ENCODE results near the gene ARSG. TPM values are rescaled to one million over a fixed set of nuclear protein-coding genes. Genes with fewer than 3 reads are reported as not detected.
"Not testable (repeated sequence)": the region's sequence is repeated elsewhere in the genome, so short reads cannot be mapped to it uniquely, and the experiment has no call there.

ARSG gene
- polyA plus RNA-seq, 1 of the 3 experiments (the other 2 are of a cell fraction), result 0.41 TPM

GRCh38 chr17:68375566-68375965, 84.3 kb downstream of the ARSG start:
- H3K4me1 ChIP-seq (ENCODE audit: control insufficient read depth in 1 of 2, insufficient read depth in 2 of 2, low read depth in 1 of 2, low read length in 1 of 2), result no peaks in the 10 kb centered on the region
- CTCF ChIA-PET, result interaction anchor here (3.2 kb wide), 1 partner anchor 23 kb away, joined by 11 read pairs; no protein-coding TSS in a partner anchor
- TF ChIP-seq EP300 (IDR thresholded peaks at IDR 0.05; ENCODE audit: borderline replicate concordance in 1 of 2, low read depth in 1 of 2, low read length in 1 of 2) (no peak), SMC3 (IDR thresholded peaks at IDR 0.05; ENCODE audit: low read depth, low read length) (no peak), USF1 (IDR thresholded peaks at IDR 0.05; ENCODE audit: borderline replicate concordance, low read depth) (no peak), PBX3 (IDR thresholded peaks at IDR 0.05) (no peak), FOSL2 (IDR thresholded peaks at IDR 0.05; ENCODE audit: borderline replicate concordance, low read depth) (no peak), NFIC (IDR thresholded peaks at IDR 0.05; ENCODE audit: borderline replicate concordance) (no peak), RXRA (IDR thresholded peaks at IDR 0.05; ENCODE audit: borderline replicate concordance, low read depth) (no peak), RFX5 (IDR thresholded peaks at IDR 0.05; ENCODE audit: low read length) (no peak), FOXJ3 (CRISPR knock-in tag; IDR thresholded peaks at IDR 0.05) (no peak), TAF1 (IDR thresholded peaks at IDR 0.05; ENCODE audit: borderline replicate concordance, low read depth, low read length) (no peak), CTCF (IDR thresholded peaks at IDR 0.05) (no peak), YY1 (IDR thresholded peaks at IDR 0.05; ENCODE audit: low read depth) (no peak), GABPA (IDR thresholded peaks at IDR 0.05; ENCODE audit: low read depth) (no peak), EZH2phosphoT487 (IDR thresholded peaks at IDR 0.05; ENCODE audit: borderline replicate concordance, low read depth) (no peak), MXI1 (IDR thresholded peaks at IDR 0.05; ENCODE audit: low read depth, low read length) (no peak), GATA2 (CRISPR knock-in tag; IDR thresholded peaks at IDR 0.05) (no peak), RCOR1 (IDR thresholded peaks at IDR 0.05; ENCODE audit: low read length) (no peak), NRF1 (IDR thresholded peaks at IDR 0.05; ENCODE audit: low read depth, low read length) (no peak), REST (IDR thresholded peaks at IDR 0.05; ENCODE audit: low read depth, low read length) (no peak), JUND (IDR thresholded peaks at IDR 0.05) (no peak)

GRCh38 chr17:68376178-68376577, 84.9 kb downstream of the ARSG start:
- POLR2A ChIA-PET, result interaction anchor here (0.6 kb wide), 1 partner anchor 24 kb away, joined by 7 read pairs; no protein-coding TSS in a partner anchor
- H3K27ac ChIP-seq (ENCODE audit: low read depth in 2 of 2, low read length in 1 of 2), result not testable (repeated sequence)

More at GRCh38 chr17:68375566-68375965, 84.3 kb downstream of the ARSG start:
- Histone ChIP-seq H3K36me3 (replicated peaks in 1 of 2; ENCODE audit: control insufficient read depth in 1 of 2, insufficient read depth in 2 of 2, low read length in 1 of 2) (no peaks in the 10 kb centered on the region), H3K79me2 (ENCODE audit: insufficient read depth) (no peaks in the 10 kb centered on the region), H2AFZ (ENCODE audit: low read depth) (no peak overlapping the region), H3K9me2 (no peaks in the 10 kb centered on the region), H3K27me3 (ENCODE audit: insufficient read depth) (no peaks in the 10 kb centered on the region; the same call in 1 of the 2 replicates), H3F3A (replicated peaks; ENCODE audit: insufficient read depth) (no peaks in the 10 kb centered on the region), H4K20me1 (ENCODE audit: insufficient read depth) (no peaks in the 10 kb centered on the region), H3K4me2 (no peak overlapping the region), H3K9me3 (no peaks in the 10 kb centered on the region), H3K4me3 (ENCODE audit: low read depth in 2 of 2, low read length in 1 of 2) (no peak overlapping the region), H3K9ac (no peak overlapping the region), H3K27ac (ENCODE audit: low read depth in 2 of 2, low read length in 1 of 2) (no peak overlapping the region)
- 62% methylated on average over 8 of the region's 8 CpGs for WGBS (ENCODE audit: low lambda C conversion rate)
- DNase-seq, result no peak
- POLR2A ChIA-PET, result no interaction called here

More at GRCh38 chr17:68376178-68376577, 84.9 kb downstream of the ARSG start:
- H3F3A ChIP-seq (replicated peaks; ENCODE audit: insufficient read depth); H3K4me3 ChIP-seq (ENCODE audit: low read depth in 2 of 2, low read length in 1 of 2); H3K79me2 ChIP-seq (ENCODE audit: insufficient read depth); H3K36me3 ChIP-seq (replicated peaks in 1 of 2; ENCODE audit: control insufficient read depth in 1 of 2, insufficient read depth in 2 of 2, low read length in 1 of 2); H2AFZ ChIP-seq (ENCODE audit: low read depth); H3K4me2 ChIP-seq; DNase-seq; H3K9ac ChIP-seq; H3K9me3 ChIP-seq; H4K20me1 ChIP-seq (ENCODE audit: insufficient read depth); H3K4me1 ChIP-seq (ENCODE audit: control insufficient read depth in 1 of 2, insufficient read depth in 2 of 2, low read depth in 1 of 2, low read length in 1 of 2); H3K27me3 ChIP-seq (ENCODE audit: insufficient read depth); H3K9me2 ChIP-seq: not testable (repeated sequence)
- CTCF ChIA-PET, result interaction anchor here (0.7 to 3.2 kb wide), 2 partner anchors 23 to 226 kb away, joined by 3 to 11 read pairs; no protein-coding TSS in a partner anchor
- WGBS (ENCODE audit: low lambda C conversion rate), result 38% methylated on average over 2 of the region's 2 CpGs

Data from SK-N-SH (cell line).